BE2C (cell line): ENCODE results near the gene MBD6.

Experiments
- DNase-seq: peaks from one replicate; pipeline ENCODE4 v3.0.0-alpha.2; 2020
- H3K27me3 ChIP-seq: fragments of 250-450 bp; sonication (Bioruptor Pico); 2 replicates; pipeline ENCODE4 v1.5.1; 2020; ENCODE audit warnings: mild to moderate bottlenecking
- H3K36me3 ChIP-seq: fragments of 250-450 bp; sonication (Bioruptor Pico); 2 replicates; pipeline ENCODE4 v1.5.1; 2020; ENCODE audit warnings: mild to moderate bottlenecking
- H3K4me1 ChIP-seq: fragments of 250-450 bp; sonication (Bioruptor Pico); 2 replicates; pipeline ENCODE4 v1.5.1; 2020
- H3K4me3 ChIP-seq: 2 replicates; pipeline ENCODE4 v1.5.1; 2011; ENCODE audit warnings: low read depth, low read length
- H3K9me3 ChIP-seq: fragments of 250-450 bp; sonication (Bioruptor Pico); 2 replicates; pipeline ENCODE4 v1.5.1; 2020
- TF ChIP-seq, protein P1 (sequence below): IDR thresholded peaks from 2 replicates; pipeline ENCODE4 v1.5.1; 2012; ENCODE audit warnings: mild to moderate bottlenecking, low read depth, low read length

Gene MBD6

GRCh38 chr12:57579011-57579410, 56.4 kb downstream of the MBD6 start:
- H3K36me3 ChIP-seq, result peaks cover 13% of the 10 kb centered on the region
- no peaks in the 10 kb centered on the region for H3K4me1 ChIP-seq
- TF ChIP-seq, protein P1, sequence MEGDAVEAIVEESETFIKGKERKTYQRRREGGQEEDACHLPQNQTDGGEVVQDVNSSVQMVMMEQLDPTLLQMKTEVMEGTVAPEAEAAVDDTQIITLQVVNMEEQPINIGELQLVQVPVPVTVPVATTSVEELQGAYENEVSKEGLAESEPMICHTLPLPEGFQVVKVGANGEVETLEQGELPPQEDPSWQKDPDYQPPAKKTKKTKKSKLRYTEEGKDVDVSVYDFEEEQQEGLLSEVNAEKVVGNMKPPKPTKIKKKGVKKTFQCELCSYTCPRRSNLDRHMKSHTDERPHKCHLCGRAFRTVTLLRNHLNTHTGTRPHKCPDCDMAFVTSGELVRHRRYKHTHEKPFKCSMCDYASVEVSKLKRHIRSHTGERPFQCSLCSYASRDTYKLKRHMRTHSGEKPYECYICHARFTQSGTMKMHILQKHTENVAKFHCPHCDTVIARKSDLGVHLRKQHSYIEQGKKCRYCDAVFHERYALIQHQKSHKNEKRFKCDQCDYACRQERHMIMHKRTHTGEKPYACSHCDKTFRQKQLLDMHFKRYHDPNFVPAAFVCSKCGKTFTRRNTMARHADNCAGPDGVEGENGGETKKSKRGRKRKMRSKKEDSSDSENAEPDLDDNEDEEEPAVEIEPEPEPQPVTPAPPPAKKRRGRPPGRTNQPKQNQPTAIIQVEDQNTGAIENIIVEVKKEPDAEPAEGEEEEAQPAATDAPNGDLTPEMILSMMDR, result no peak

More at GRCh38 chr12:57579011-57579410, 56.4 kb downstream of the MBD6 start:
- no peak for DNase-seq
- no peak overlapping the region for H3K4me3 ChIP-seq
- H3K27me3 ChIP-seq, result no peaks in the 10 kb centered on the region
- H3K9me3 ChIP-seq, result no peaks in the 10 kb centered on the region
